Uterus (tissue), 2 donors: ENCODE data around the gene HSPBP1.

ENCODE experiments used
- CTCF ChIP-seq, 4 experiments: fragments of 200-600 bp in 2 of 4; fragments of 450-650 bp in 2 of 4; sonication (generic) in 2 of 4; IDR thresholded peaks; one replicate each; pipeline ENCODE4 v1.5.1; 2016 to 2019; ENCODE audit warnings: antibody characterized with exemption in 4 of 4, mild to moderate bottlenecking in 2 of 4, moderate library complexity in 1 of 4
- POLR2A ChIP-seq, 2 donors: fragments of 450-650 bp; IDR thresholded peaks; one replicate each; pipeline ENCODE4 v1.6.1; 2016; ENCODE audit warnings: antibody characterized with exemption in 2 of 2, mild to moderate bottlenecking in 1 of 2, moderate library complexity in 1 of 2

- TF ChIP-seq CTCF (IDR thresholded peaks at IDR 0.05) (no peak), POLR2A (IDR thresholded peaks at IDR 0.05) (no peak)
Measured at GRCh38 chr19:55241935-55242464, 37.9 kb downstream of the HSPBP1 start.
